HG03575 (cell line): Measurements from ENCODE around the gene KCNK13.

Experiments
- ATAC-seq: cut with Tn5 transposase; IDR thresholded peaks from one replicate; pipeline ENCODE4 v1.9.1; 2021; ENCODE audit not compliant: unreplicated experiment, insufficient number of reproducible peaks, low FRiP score; ENCODE audit errors: extremely low read depth

KCNK13 gene

DNA sequence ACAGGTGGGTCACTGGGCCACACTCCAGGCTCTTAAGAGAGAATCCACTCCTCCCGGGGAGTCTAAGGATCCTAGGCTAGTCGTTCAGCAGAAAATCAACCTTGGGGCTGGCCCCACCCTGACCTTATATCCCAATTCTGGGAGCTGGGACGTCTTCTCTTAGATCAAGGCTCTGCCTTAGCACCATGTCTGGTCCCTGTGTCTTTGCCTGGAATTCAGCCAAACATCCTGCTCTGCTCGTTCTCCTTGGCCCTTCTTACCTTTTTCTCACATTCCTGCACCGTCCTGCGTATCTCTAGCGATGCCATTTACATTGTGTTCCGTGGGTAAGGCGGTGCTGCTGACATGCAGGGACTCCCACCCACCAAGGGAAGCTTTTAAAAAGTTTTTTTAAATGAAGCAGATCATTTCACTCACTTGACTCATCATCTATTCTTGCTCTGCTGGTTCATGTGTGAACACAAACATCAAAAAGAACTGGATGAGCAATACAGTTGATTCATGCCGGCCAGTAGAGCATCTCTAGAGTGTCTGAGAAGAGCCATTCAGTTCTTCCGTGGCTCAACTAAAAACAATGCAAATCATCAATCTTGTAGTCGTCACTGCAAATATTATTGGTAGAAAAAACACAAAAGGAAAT is 50.2 kb downstream of the KCNK13 start:
- no peak for ATAC-seq

DNA sequence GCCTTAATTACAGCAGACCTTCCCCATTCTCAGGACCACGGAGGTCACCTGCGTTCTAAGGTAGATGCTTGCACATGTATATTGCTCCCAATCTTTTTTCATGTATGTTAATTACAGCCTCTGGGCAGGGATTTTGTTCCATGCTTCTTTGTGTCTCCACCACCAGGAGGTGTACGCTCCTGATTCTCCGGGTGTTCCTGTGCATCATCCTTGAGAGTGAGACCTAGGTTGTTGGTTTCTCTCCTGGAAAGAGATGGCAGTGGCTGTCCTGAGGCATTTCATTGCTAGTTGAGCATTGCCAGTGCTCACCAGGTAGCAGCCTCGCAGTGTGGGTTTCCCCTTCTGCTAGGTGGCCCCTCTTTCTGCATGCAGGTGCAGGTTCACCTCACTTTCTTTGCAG is 52.8 kb downstream of the KCNK13 start:
- ATAC-seq = no peak

DNA sequence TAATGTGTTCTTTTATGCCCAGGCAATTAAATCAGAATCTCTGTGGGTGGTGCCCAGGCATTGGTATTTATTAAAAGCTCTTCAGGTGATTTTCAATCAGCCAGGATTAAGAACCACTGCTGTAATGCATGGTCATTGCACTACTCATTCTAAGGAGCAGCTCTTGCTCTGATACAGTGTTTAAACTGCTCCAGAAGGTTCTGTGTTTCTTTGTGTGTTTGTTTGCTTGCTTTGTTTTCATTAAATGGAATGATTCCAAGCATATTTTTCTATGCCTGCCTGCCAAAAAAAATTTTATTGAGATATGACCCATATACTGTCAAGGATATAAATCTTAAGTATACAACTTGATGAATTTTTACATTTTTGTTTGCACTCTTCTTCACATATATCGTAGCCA is 54.0 kb downstream of the KCNK13 start:
- no peak for ATAC-seq

DNA sequence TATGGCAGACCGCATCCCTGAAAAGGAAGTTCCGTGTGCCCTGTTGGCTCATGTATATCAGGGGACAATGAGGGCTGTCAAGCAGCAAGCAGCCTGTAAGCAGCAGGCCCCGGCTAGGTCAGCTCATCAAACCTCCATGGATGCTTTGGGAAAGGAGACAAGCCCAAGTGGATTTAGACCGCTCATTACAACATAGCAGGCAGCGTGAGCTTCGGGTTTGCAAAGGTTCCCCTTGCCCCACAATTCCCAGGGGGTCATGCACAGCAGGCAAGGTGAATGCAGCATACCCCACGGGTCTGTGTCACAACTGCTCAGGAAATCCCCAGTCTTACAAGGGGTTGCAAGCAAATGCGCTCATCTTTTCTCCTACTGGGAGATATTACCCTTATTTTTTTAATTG is 54.6 kb downstream of the KCNK13 start:
- no peak for ATAC-seq

DNA sequence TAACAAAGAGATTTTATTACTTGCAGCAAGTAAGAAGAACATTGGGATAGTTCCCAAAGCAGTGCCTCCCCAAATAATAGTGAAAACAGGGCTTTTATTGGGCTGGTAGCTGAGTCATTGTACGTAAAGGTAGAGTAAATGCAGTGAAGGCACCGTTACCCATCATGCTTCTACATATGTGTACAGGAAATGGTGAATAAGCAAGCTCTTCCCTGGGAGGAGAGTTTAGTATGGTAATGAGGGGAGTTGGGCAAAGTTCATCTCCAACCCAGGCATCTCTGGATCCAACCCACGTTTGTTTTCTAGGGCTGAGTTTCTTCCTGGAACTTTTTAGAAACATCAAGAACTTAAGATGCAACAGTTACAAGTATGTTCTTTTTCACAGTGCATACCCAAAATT is 56.2 kb downstream of the KCNK13 start:
- no peak for ATAC-seq

DNA sequence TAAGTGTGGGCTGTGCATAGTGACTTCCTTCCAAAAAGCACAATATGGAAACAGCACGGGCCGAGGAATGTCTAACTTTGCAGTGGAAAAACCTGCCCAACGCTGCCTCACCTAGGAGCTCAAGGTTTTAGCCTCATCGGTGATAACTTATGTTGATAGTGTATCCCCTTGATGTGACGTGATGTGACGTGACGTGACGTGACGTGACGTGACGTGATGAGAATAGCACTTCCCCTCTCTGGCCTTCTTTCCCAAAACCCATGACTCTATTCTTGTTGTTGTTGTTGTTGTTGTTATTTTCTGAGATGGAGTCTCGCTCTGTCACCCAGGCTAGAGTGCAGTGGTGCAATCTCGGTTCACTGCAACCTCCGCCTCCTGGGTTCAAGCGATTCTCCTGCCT is 64.5 kb downstream of the KCNK13 start:
- ATAC-seq = no peak

DNA sequence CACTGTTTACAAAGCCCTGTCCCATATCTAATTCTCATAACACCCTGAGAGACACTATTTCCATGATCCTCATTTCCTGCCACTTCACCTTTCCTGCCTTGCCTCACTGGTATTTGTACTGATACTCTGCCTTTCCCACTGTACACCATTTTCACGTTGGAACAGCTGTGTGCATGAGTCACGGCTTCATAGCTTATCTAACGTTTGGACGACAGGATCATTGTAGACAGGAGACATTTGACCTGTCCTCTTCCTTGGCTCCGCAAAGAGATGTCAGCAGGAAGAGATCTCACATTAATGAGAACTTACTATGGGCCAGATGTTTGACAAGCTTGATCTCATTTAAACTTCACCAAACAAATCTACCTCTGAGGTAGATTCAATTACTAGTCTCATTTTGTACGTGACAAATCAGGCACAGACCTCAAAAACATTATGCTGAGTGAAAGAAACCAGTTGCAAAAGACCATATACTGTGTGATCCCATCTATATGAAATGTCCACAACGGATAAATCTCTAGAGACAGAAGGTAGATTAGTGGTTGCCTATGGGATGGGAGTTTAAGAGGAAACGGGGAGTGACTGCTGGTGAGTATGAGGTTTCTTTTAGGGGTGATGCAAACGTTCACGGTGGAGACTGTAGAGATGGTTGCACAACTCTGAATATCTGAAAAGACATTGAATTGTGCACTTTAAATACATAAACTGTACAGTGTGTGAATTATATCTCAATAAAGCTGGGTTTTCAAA is 71.2 kb downstream of the KCNK13 start:
- no peak for ATAC-seq

DNA sequence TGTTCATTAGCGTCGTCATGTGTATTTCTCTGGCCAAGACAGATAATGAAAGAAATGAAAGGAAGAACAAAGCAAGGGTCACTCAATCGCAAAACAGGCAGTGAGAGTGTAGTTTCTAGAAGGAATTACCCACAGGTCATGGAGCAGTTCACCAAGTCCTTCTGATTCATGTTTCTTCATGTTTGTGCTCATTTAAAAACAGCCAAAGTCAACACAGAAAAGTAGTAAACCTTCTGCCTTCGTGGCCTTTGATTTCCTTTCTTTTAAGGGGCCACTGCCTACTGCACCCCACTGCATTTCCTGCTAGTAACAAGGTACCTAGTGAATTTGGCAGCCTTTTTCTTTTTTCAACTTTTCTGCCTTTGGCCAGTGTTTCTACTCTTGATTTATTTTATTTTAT is 75.1 kb downstream of the KCNK13 start:
- no peak for ATAC-seq

DNA sequence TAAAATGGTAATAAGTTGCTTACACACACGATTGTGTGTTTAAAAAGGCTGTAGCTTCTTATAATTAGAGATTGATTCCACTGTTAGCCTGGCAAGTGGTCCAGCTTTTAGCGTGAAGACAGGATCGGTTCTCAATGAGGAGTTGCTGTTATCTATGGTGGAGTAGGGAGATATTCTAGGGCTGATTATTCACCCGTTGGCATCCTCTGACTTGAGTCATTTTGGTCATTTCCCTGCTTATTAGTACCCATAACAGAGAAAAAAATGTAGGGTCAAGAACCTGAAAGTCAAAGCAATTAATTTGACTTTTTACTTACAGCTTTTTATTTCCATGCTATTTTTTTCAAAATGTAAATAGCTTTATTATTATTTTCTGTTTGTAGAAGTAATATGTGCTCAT is 76.0 kb downstream of the KCNK13 start:
- no peak for ATAC-seq

DNA sequence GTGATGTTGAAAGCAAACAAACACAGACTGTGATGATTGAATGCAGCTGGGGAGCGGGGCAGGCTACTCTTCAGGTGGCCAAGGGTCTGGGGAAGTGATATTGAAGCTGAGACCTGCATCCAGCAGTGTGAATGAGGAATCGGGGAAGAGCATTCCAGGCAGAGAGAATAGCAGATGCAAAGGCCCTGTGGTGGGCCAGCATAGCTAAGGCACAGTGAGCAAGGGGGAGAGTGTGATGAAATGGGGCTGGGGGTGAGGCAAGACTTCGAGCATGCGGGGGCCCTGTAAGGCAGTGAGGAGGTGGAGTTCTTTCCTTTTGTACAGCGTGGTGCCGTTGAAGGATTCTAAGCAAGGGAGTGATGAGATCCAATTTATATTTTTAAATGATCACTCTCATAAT is 77.4 kb downstream of the KCNK13 start:
- no peak for ATAC-seq

DNA sequence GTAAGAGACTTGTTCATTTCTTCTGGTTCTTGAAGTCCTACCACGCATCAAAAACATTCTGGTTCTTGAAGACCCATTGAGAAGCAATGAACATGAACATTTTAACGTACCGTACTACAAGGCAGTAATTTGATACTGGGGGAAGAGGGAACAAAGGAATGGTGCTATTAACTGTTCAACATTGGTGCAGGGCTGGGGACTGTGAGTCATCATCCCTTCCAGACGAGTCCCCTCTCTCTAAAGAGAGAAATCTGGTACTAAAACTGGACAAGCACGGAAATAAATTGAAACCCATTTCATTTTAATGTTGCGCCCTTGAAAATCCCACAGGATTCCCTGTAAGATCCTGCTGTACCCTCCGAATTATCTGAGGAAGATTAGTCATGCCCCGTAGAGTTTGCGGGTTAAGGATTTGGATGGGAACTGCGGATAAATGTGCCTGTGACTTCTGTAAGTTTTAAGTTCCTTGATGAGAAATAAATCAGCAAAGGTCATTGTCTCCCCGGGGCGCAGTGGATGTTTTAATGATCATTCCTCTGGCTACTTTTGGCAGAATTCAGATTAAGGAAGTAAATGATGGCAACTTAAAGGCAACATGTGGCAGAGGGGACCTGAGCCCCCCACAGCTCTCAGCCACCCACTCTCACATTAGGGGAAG is 78.6 kb downstream of the KCNK13 start:
- ATAC-seq = no peak

DNA sequence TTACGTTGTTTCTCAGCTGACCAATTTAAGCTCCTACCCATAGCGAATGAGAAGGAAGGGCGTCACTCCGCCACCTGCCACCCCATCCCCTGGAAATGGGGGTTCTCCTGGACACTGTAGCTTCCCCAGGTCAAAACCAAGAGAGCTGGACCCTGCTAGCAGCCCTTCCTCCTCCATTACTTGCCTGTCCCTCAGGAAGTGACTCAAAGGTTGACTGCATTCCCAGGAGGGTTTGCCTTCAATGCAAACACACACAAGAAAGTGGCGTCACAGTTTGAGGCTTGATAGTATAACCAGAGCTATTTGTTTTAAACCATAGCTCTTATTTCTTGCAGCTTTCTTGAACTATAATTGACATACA is 79.1 kb downstream of the KCNK13 start:
- ATAC-seq = no peak

DNA sequence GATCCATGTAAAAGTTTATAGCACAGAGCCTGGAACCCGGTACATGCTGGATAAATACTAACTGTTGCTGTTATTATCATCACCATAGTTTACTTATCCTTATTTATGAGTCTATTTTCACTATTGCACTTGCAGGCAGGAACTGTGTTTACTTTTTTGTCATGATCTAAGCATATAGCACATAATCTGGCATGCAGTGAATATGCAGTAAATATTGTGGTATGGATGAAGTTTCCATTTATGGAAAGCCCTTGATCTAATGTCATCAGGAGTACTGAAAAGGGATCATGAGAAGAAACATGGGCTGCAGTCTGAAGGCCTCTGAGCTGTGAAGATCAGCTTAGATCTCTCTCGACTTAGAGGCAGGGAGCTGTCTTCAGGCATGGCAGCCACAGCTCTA is 91.6 kb downstream of the KCNK13 start:
- no peak for ATAC-seq

DNA sequence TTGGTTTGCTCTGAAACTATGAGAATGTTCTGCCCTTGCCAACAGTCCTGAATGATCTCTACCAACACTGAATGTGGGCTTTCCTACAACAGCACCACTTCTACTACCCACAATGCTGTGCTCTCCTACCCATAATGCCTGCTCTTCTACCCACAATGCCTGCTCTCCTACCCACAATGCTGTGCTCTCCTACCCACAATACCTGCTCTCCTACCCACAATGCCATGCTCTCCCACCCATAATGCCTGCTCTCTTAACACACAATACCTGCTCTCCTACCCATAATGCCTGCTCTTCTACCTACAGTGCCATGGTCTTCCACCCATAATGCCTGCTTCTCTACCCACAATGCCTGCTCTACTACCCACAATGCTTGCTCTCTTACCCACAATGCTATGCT is 92.3 kb downstream of the KCNK13 start:
- no peak for ATAC-seq

DNA sequence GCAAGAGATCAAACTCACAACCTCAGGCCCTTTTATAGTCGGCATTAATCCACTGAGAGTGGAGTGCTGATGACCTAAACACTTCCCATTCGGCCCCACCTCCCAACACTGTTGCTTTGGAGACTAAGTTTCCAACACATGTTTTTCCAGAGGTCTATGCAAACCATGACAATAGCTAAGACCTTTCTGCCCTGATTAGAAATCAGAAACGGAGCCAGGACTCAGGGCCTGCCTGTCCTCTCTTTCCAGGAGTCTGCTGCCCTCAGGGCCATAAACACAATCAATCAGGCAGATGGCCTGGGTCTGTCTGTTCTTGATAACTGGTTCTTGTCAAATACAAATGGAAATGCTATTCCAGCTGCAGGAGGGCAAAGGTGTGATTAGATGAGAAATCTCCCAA is 97.4 kb downstream of the KCNK13 start:
- no peak for ATAC-seq

DNA sequence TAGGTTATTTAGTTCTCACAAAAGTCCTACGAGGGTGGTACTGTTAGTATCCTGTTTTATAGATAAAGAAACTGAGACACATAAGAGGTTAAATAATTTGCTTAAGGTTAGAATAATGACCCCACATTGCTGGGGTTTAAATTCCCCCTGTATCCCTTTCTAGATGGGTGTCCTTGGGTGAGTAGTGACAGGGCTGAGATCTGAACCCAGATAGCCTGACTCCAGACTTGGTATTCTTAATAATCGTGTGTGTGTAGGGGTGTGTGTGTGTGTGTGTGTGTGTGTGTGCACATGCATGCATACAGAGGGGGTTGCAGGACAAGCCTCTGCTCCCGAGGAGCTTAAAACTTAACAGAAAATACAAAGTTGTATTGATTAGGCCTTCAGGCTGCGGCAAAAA is 97.9 kb downstream of the KCNK13 start:
- ATAC-seq = no peak

DNA sequence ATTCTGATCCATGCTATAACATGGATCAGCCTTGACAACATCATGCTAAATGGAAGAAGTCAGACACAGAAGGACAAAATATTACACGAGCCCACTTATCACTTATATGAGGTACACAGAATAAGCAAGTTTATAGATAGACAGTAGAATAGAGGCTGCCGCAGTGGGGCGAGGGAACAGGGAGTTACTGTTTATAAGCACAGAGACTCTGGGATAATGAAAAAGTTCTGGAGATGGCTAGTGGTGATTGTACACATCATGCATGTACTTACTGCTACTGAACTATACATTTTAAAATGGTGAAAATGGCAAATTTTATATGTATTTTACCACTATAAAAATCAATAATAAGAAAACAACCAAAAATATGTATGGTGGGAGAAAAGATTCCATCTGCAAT is 99.3 kb downstream of the KCNK13 start:
- ATAC-seq = no peak

DNA sequence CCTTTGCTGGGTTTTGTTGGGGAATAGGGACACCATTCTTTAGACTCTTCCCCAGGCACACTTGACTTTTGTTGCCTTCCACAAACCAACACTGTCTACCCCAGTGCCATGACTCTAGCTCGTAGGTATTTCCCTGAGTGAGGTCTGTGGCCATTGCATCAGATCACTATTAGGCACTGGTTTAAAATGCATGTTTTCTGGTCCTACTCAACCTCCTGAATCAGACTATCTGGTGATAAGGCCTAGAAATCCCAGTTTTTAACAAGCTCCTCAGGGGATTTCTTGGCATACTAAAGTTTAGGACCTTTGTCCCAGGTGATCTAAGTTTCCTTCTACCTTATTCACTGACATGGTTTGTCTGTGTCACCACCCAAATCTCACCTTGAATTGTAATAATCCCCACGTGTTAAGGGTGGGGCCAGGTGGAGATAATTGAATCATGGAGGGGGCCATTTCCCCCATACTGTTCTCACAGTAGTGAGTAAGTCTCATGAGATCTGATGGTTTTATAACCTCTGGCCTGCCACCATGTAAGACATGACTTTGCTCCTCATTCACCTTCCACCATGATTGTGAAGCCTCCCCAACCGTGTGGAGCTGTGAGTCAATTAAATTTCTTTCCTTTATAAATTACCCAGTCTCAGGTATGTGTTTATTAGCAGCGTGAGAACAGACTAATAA is 106.8 kb downstream of the KCNK13 start:
- no peak for ATAC-seq

DNA sequence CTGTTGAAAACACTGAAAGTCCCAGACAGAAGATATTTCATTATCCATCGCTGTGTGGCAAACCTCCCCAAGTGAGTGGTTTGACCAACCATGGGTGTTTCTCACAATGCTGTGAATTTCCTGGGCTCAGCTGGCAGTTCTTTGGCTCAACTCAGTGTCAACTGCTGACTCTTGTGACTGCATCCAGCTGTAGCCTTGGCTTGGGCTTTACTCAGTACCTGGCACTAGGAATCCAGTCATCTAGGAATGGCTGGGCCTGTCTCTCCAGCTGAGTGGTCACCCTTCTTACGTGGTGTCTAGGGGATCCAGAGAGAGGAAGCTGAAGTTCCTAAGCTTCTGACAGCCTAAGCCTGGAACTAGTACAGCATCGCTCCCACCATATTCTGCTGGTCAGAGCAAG is 113.8 kb downstream of the KCNK13 start:
- ATAC-seq = no peak
